Neural cell (in vitro differentiated cells): ENCODE data around the gene PDE4D.

Experiments used
- CTCF ChIP-seq: fragments of 450-650 bp; IDR thresholded peaks from 2 replicates; pipeline ENCODE4 v1.5.1; 2014; ENCODE audit warnings: antibody characterized with exemption, mild to moderate bottlenecking, moderate library complexity; ENCODE audit not compliant: poor library complexity, severe bottlenecking
- EP300 ChIP-seq: fragments of 450-650 bp; conservative IDR thresholded peaks from 2 replicates; pipeline ENCODE4 v1.6.1; 2014; ENCODE audit warnings: antibody characterized with exemption, mild to moderate bottlenecking, moderate library complexity; ENCODE audit not compliant: poor library complexity, severe bottlenecking
- EZH2 ChIP-seq: fragments of 200-600, 300-800 bp; shearing (Covaris generic), sonication (generic); IDR thresholded peaks from 2 replicates; pipeline ENCODE4 v1.6.1; 2014; ENCODE audit warnings: antibody characterized with exemption, low read length, borderline replicate concordance, mild to moderate bottlenecking; ENCODE audit not compliant: insufficient read depth, poor library complexity, severe bottlenecking
- POLR2AphosphoS5 ChIP-seq: IDR thresholded peaks from 2 replicates; pipeline ENCODE4 v1.6.1; 2012
- RAD21 ChIP-seq: fragments of 450-650 bp; conservative IDR thresholded peaks from 2 replicates; pipeline ENCODE4 v1.6.1; 2014; ENCODE audit warnings: antibody characterized with exemption, mild to moderate bottlenecking, moderate library complexity
- REST ChIP-seq: IDR thresholded peaks from 2 replicates; pipeline ENCODE4 v1.6.1; 2012; ENCODE audit warnings: borderline replicate concordance
- SMC3 ChIP-seq: fragments of 450-650 bp; conservative IDR thresholded peaks from 2 replicates; pipeline ENCODE4 v1.6.1; 2014; ENCODE audit warnings: antibody characterized with exemption, mild to moderate bottlenecking, moderate library complexity; ENCODE audit not compliant: poor library complexity
- TAF1 ChIP-seq: IDR thresholded peaks from 2 replicates; pipeline ENCODE4 v1.6.1; 2012; ENCODE audit warnings: low read depth

GRCh38 chr5:59088546-59088945 lies 805.0 kb downstream of the PDE4D start:
- TF ChIP-seq EP300, result no peak
- TF ChIP-seq POLR2AphosphoS5, result no peak
- no peak for TF ChIP-seq TAF1
- TF ChIP-seq CTCF, result no peak
- TF ChIP-seq REST, result no peak
- TF ChIP-seq EZH2, result no peak
- no peak for TF ChIP-seq SMC3
- no peak for TF ChIP-seq RAD21
